Measurements from ENCODE around the gene TF.
"Not testable (repeated sequence)": the region's sequence is repeated elsewhere in the genome, so short reads cannot be mapped to it uniquely, and the experiment has no call there.

TF gene

DNA sequence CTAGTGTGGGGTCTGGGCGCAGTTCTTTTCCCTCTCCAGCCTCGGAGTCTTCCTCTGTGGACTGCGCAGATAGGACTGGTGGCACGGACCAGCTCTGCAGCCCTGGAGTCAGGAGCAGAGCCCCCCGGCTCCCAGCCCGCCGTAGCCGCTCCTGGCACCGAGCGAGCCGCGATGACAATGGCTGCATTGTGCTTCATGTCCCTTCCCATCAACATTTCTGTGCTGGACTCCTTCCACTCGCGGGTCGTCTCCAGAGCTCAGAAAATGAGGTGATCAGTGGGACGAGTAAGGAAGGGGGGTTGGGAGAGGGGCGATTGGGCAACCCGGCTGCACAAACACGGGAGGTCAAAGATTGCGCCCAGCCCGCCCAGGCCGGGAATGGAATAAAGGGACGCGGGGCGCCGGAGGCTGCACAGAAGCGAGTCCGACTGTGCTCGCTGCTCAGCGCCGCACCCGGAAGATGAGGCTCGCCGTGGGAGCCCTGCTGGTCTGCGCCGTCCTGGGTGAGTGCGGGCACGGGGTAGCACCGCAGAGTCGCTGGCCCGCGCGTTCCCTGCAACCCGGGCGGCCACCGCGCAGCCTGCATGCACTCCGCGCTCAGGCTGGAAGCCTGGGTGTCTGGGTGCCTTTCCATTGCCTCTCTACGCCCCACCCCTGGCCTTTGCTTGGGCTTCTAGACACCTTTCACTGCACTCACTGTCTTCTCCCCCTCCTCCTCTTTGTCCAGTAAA lies at the start of gene TF:
TSS of gene TF (plus strand) at position 413 of the 731 bp plus-strand sequence. CDS start at position 461, 48 bp downstream.
- DNase-seq (ENCODE audit: low read depth): no peak

DNA sequence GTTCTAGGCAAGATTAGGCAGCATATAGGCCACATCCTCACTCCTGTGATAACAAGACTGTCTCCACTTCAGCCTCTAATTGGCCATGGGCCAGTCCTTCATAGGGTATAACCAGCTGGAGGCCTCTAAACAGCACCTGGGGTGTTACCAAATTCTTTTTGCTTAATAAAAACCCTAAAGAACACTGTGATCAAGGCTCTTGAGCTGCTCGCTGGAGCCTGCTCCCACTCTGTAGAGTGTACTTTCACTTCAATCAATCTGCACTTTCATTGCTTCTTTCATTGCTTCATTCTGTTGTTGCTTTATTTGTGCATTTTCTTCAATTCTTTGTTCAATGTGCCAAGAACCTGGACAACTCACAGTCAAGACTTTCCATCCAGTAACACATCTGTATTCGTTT lies 48.2 kb upstream of the TF start:
- no peak for DNase-seq (ENCODE audit: low read depth)

GRCh38 chr3:133699467-133699866 lies 46.7 kb upstream of the TF start:
- no peak for DNase-seq (ENCODE audit: low read depth)

- no peak for DNase-seq (ENCODE audit: low read depth)
Observed at GRCh38 chr3:133699903-133700302, 46.3 kb upstream of the TF start.

GRCh38 chr3:133700351-133700750 lies 45.8 kb upstream of the TF start:
- no peak for DNase-seq (ENCODE audit: low read depth)

- DNase-seq (ENCODE audit: low read depth): no peak
Observed at GRCh38 chr3:133701435-133702358, 44.5 kb upstream of the TF start.

GRCh38 chr3:133703915-133704314 lies 42.3 kb upstream of the TF start:
- no peak for DNase-seq (ENCODE audit: low read depth)

DNA sequence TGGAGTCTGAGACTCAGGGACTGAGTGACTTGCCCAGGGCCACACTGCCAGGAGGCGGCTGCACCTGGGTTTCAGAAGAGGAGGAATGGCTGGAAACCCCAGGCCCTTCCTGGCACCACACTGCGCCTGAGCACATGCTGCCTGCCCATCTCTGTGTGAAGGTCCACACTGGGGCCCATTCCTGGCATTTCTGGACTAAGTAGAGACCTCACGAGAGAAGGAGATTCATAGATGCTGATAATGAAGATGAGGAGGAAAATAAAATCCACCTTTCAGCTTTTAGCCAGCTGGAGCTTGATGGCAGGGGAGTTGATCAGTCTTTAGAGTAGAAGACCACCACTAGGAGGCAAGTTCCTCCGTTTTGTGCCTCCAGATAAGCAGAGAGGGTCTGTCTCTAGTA lies 40.2 kb upstream of the TF start:
- no peak for DNase-seq (ENCODE audit: low read depth)

DNA sequence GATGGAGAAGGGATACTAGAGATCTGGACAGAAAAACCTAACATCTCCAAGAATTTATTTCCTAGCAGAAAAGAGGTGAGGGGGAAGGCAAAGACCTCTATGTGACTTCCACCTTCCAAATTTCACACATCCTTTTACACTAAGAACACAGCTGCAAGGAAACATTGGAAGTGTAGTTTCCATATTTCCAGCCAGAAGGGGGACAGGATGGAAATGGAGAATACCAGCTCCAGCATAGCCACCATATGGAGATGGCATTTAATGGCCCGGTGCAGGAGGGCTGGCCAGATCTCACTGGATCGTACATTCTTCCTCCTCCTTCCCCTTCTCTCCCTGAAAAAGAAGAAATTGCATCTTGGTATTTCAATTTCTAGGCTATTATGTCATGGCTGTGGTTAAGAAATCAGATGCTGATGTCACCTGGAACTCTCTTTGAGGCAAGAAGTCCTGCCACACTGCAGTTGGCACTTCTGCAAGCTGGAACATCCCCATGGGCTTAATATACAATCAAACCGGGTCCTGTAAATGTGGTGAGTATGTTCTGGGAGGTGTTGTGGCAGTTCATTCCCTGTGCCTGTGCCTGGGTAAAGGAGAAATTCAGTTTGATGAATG lies 36.9 kb upstream of the TF start:
- no peak for DNase-seq (ENCODE audit: low read depth)

DNA sequence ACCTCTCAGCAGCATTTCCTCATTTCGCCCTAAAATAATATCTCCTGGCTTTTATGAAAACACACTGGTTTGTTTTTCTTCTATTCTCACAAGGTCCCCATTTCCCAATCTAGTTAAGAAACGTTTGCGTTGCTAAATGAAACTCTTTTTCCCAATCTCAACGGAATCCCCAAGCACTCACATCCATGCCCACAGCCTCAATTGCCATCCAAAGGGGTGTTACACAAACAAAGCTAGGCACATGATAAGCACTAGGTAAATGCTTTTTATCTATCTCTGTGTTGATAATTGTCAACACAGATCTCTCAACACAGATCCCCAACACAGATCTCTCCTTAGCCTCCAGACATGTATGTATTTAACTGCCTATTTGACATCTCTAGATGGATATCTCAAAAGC lies 35.2 kb upstream of the TF start:
- no peak for DNase-seq (ENCODE audit: low read depth)

DNA sequence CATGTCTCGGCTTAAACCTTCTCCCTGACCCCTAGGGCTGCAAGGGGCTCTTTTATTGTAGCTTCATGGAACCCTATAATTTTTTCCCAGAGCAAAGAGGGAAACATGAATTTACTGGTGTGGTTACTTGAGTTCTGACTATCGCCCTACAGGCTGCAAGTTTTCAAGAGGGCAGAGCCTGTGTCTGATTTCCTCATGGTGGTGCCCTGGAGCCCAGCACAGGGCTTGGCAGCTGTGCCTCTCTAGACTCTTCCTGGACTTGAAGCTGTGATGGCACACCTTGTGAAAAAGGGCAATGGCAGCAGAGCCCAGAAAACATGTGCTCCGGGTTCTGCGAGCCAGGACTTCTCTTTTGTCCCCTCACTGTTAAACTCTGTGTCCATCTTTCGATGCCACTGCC lies 34.2 kb upstream of the TF start:
- no peak for DNase-seq (ENCODE audit: low read depth)

DNA sequence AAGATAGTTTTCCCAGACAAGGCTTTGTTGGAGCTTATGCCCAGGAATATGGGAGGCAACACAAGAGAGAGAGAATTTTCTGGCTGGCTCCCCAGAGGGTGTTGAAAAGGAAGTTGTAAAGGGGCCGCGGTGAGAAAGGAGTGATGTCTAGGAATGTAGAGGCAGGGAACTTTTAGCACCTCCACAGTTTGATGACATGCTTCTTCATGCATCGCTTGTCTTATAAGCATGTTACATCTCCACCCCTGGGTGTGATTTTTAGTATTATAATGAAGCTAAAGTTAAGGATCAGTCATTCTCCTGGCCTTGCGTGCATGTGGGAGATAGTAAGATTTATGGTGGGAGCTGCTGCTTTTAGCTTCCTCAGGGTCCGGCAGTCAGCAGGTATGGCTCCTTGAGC lies 32.8 kb upstream of the TF start:
- no peak for DNase-seq (ENCODE audit: low read depth)

- no peak for DNase-seq (ENCODE audit: low read depth)
Observed at GRCh38 chr3:133717424-133717823, 28.8 kb upstream of the TF start.

GRCh38 chr3:133722935-133723334 lies 23.3 kb upstream of the TF start:
- DNase-seq (ENCODE audit: low read depth): no peak

- no peak for DNase-seq (ENCODE audit: low read depth)
Observed at GRCh38 chr3:133730993-133731392, 15.2 kb upstream of the TF start.

- DNase-seq (ENCODE audit: low read depth): not testable (repeated sequence)
Observed at GRCh38 chr3:133732231-133732630, 14.0 kb upstream of the TF start.

- DNase-seq (ENCODE audit: low read depth): no peak
Observed at GRCh38 chr3:133733226-133733625, 13.0 kb upstream of the TF start.

DNA sequence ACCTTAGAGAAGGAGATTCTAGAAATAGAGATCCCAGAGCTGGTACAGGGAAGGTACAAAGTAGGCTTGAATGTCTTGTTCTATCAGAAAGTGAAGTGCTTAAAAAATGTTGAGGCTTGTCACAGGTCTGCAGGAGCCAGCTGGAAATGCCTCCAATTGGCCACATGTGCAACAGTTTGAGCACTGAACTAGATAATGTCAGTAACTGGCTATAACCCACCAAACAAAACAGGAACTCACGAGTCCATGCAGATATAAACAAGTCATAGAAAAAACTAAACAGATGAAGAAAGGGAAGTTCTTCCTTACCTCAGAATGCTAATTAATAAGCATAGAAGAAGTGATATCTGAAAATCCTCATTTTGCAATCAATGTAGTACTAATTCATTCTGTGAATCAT lies 11.9 kb upstream of the TF start:
- DNase-seq (ENCODE audit: low read depth): no peak

DNA sequence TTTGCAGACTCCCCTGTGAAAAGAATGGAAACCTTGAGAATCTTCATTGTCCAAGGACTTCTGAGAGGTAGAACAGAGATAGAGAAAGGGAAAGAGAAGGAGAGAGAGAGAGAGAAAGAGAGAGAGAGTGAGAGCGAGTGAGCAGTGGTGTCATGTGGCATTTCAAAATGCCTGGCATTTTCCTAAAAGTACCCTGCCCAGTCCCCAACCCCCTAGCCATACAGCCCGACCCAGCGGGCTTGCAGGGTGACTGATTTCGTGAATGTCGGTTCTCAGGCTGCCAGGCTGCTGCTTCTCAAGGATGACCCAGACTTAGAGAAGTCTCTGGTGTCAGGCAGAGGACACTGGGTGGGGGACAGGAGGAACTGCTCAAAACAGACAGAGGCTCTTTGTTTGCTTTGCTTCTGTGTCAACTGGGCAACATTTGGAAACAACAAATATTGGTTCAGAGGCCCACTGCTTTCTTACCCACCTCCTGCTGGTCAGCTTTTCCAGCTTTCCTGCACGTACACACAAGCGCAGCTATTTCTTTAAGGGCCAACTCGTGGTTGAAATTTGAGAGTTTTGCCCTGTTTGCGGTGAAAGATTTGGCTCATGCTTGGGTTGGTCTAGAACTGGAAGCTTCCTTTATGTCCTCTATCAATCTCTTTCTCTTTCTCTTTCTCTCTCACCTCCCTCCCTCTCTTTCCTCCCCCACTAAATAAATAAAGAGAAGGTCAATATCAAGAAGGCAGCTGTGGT lies 3.7 kb upstream of the TF start:
- peak; percentile 15 for DNase-seq (ENCODE audit: low read depth)

DNA sequence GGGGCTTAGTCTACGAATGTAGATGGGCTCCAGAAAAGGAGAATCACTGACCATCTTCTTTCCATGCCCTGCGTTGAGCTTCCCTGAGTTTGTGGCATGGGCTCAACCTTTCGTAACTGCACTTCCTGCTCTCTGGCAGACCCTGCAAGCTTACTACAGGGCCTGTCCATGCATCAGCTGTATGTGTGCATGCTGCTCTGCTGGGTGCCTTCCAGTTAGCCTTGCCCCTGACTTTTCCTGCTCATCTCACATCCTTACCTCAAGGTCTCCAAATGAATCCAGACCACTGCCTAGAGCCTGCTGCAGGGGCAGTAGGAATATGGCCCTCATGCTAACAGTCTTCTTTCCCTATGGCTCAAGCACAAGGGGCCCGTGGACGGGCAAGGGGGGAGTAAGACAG lies 2.0 kb upstream of the TF start:
- no peak for DNase-seq (ENCODE audit: low read depth)

DNA sequence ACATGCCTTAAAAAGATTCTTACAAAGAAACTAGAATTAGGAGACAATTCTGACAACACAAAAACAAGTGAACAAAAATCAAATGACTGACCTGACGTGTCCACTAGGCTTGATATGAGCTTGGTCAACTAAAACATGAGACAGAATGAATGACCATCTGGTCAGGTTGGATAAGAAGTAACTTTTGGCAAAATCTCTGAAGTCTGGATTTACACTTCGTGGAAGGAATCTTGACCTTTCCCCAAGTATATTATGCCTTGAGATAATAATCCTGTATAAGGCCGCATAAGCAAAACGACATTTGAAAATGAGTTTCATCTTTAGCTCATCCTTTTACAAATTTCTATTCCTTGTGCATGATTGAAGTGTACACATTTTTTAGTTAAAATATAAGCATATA lies 1.1 kb upstream of the TF start:
- no peak for DNase-seq (ENCODE audit: low read depth)

GRCh38 chr3:133746712-133747066 lies 496 bp downstream of the TF start:
- no peak for DNase-seq (ENCODE audit: low read depth)
